A549 treated with ZK216348 at 1 μM for 4 hours (cell line): Measurements from ENCODE around the gene TYRO3. TPM values are rescaled to one million over a fixed set of nuclear protein-coding genes. Genes with fewer than 3 reads are reported as not detected.

ENCODE experiments used
- total RNA-seq: library from RNA; stranded (reverse); fragments of 200-300 nt; extraction: Qiagen RNA extraction; gene quantifications from 5 replicates; pipeline ENCODE4 v1.2.3, GENCODE V29; 2022; ENCODE audit warnings: low read depth

TYRO3 gene
- 13.0 to 15.5 TPM (median 14.3 TPM) in 5 replicates for total RNA-seq

DNA sequence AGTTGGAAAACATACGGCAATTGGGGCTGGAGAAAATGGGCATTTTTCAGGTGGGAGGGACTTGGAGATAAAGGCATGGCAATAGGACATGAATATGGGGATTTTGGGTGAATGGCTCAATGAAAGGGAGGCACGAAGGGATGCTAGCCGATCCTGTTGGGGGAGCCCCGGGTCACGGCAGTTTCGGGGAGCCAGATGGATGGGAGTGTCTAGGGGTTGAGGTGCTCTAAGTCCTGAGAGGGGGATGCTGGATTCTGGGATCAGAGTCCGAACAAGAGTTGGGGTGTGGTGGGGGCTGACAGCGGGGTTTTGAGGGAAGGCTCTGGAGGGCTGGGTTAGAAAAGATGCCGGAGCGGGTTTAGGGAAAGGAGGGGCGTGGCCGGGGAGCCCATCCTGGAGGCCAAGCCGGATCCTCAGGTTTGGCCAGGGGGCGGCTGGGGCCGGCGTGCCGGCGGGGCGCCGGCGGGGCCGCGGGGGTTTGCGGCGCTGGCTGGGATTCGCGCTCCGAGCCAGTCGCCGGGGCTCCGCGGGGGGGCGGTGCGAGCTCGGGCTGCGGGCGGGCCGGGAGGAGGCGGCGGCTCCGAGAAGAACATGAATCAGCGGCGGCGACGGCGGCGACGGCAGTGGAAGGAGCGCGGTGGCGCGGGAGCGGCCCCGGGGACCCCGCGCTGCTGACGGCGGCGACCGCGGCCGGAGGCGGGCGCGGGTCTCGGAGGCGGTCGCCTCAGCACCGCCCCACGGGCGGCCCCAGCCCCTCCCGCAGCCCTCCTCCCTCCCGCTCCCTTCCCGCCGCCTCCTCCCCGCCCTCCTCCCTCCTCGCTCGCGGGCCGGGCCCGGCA, at the start of gene TYRO3:
Gene TYRO3, plus strand, starts transcription at position 813 of the 839 bp plus-strand sequence. CDS start 46 bp downstream, outside the sequence.

DNA sequence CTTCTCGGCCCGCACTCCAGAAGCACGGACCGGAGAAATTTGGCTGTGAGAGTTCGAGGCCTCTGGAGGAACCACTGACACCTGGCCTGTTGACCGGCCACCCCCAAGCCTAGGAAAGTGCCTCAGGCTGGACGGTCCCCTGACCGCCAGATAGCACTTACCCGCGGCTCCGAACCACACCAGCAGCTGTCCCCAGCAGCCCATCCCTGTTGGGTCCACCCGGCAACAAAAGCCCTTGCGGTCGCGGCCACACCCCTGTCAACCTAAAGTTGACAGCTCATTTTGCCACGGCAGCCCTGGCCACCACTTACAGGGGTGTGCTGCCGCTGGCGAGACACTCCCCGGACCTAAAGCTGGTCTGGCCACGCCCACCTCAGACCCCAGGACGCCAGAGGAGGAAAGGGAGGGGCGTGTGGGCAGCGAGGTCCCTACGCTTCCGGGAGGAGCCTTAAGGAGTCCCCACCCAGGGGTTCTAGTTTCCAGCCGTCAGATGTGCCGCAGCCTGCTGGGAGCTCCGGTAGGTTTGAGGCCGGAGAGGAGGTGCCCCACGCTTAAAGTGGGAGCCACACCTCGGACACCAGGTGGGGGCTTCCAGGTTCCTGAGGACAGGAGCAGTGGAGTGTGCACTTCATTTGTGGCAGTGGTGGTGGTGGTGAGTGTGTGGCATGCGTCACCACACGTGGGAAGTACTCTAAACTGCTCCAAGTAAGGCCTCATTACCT, 45.3 kb upstream of the TYRO3 start, which contains the start of gene LTK:
Gene LTK, minus strand, starts transcription at position 322 of the 722 bp plus-strand sequence. Its CDS starts 118 bp downstream, at position 204.

Other genes starting within 250 kb of the TYRO3 start
- gene OIP5, start 226.6 kb upstream of the TYRO3 start, total RNA-seq = 11.9 to 15.8 TPM (median 13.8 TPM) in 5 replicates
- 60.4 to 83.0 TPM (median 69.7 TPM) in 5 replicates for gene NUSAP1, start 226.3 kb upstream of the TYRO3 start, total RNA-seq
- 12.2 to 18.5 TPM (median 13.5 TPM) in 5 replicates for gene NDUFAF1, start 156.7 kb upstream of the TYRO3 start, total RNA-seq
- gene RTF1, start 142.1 kb upstream of the TYRO3 start, total RNA-seq = 16.4 to 27.7 TPM (median 20.7 TPM) in 5 replicates
- 2.0 to 4.3 TPM (median 3.3 TPM) in 5 replicates for gene ITPKA, start 65.3 kb upstream of the TYRO3 start, total RNA-seq
- 0.05 to 0.20 TPM (median 0.13 TPM) in 5 replicates for gene LTK, start 45.4 kb upstream of the TYRO3 start, total RNA-seq
- 7.3 to 13.4 TPM (median 13.0 TPM) in 5 replicates for gene RPAP1, start 15.0 kb upstream of the TYRO3 start, total RNA-seq
- 5.9 to 8.2 TPM (median 7.4 TPM) in 5 replicates for gene MGA, start 101.2 kb downstream of the TYRO3 start, total RNA-seq
- 2.9 to 5.3 TPM (median 4.3 TPM) in 5 replicates for gene MAPKBP1, start 215.3 kb downstream of the TYRO3 start, total RNA-seq